Measurements from ENCODE around the gene INS. TPM values are rescaled to one million over a fixed set of nuclear protein-coding genes. Genes with fewer than 3 reads are reported as not detected.

The INS gene
- total RNA-seq, 1 donor from 2014 or later = not detected

DNA sequence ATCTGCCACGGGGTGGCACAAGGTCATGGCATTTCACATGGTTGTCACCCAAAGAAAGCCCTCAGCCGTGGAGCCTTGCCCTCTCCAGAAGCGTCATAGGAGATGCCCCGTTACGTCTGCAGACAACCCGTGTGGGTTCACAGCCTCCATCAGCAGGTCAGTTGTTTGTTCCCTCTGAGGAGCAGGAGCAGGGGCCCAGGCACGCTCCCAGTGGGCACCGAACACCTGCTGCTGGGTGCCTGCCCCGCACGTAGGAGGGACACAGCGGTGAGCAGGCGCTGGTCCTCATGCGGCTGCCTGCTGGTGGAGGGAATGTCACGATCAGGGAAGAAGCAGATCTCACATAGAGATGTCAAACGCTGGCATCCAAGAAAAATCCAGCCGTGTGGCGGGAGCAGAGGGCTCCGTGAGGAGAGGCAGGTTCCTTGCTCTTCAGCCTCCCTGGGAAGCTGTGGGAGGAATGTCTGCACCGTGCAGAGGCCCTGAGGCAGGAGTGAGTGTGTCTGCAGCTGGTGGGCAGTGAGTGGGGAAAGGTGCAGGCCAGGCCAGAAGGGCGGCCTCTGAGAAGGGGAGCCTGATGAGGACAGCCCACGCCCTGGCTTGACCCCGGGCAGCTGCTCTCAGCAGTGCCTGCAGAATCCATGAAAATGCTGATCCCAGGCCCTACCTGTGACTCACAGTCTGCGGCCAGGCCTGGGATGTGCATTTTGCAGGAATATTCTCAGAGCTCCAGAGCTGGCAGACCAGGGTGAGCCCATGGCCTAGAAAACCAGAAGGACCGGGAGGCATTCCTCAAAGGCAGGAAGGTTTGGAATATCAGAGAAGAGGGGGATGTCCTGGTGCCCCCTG, 47.0 kb upstream of the INS start:
- intact Hi-C loops (cut with micrococcal nuclease) = no loop called here
- Histone ChIP-seq H3K36me3 (no peaks in the 10 kb centered on the region), H3K4me1 (no peaks in the 10 kb centered on the region), H3K27ac (replicated peaks) (no peak overlapping the region), H3K4me3 (no peak overlapping the region), H3K27me3 (ENCODE audit: low read depth) (peaks cover 38% of the 10 kb centered on the region), H3K9me3 (replicated peaks) (peaks cover 9% of the 10 kb centered on the region)
- peak; percentile 8 for DNase-seq
- TF ChIP-seq, protein P1, sequence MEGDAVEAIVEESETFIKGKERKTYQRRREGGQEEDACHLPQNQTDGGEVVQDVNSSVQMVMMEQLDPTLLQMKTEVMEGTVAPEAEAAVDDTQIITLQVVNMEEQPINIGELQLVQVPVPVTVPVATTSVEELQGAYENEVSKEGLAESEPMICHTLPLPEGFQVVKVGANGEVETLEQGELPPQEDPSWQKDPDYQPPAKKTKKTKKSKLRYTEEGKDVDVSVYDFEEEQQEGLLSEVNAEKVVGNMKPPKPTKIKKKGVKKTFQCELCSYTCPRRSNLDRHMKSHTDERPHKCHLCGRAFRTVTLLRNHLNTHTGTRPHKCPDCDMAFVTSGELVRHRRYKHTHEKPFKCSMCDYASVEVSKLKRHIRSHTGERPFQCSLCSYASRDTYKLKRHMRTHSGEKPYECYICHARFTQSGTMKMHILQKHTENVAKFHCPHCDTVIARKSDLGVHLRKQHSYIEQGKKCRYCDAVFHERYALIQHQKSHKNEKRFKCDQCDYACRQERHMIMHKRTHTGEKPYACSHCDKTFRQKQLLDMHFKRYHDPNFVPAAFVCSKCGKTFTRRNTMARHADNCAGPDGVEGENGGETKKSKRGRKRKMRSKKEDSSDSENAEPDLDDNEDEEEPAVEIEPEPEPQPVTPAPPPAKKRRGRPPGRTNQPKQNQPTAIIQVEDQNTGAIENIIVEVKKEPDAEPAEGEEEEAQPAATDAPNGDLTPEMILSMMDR (IDR thresholded peaks at IDR 0.05; ENCODE audit: borderline replicate concordance) = no peak

DNA sequence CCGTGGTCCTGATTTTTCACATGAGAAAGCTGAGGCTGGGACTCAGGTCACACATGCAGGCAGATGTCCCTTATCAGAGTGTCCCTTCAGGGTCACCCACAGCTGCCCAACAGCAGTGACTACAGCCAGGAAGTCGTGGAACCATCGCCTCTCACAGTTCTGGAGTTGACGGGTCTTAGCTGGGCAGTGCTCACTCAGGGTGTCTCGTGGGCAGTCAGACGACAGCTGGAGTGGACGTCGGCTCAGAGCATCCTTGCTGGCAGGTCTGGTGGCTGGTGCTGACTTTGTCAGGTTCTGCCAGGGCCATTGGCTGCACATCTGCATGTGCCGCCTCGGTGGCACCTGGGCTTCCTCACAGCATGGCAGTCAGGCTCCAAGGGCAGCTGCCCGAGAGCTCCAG, 46.2 kb upstream of the INS start:
- peak; percentile 2 for DNase-seq
- Histone ChIP-seq H3K27me3 (ENCODE audit: low read depth) (peaks cover 38% of the 10 kb centered on the region), H3K4me3 (no peak overlapping the region), H3K36me3 (no peaks in the 10 kb centered on the region), H3K9me3 (replicated peaks) (peaks cover 9% of the 10 kb centered on the region), H3K4me1 (no peaks in the 10 kb centered on the region), H3K27ac (replicated peaks) (no peak overlapping the region)
- intact Hi-C loops (cut with micrococcal nuclease) = no loop called here
- TF ChIP-seq, protein P1 (IDR thresholded peaks at IDR 0.05; ENCODE audit: borderline replicate concordance) = no peak

DNA sequence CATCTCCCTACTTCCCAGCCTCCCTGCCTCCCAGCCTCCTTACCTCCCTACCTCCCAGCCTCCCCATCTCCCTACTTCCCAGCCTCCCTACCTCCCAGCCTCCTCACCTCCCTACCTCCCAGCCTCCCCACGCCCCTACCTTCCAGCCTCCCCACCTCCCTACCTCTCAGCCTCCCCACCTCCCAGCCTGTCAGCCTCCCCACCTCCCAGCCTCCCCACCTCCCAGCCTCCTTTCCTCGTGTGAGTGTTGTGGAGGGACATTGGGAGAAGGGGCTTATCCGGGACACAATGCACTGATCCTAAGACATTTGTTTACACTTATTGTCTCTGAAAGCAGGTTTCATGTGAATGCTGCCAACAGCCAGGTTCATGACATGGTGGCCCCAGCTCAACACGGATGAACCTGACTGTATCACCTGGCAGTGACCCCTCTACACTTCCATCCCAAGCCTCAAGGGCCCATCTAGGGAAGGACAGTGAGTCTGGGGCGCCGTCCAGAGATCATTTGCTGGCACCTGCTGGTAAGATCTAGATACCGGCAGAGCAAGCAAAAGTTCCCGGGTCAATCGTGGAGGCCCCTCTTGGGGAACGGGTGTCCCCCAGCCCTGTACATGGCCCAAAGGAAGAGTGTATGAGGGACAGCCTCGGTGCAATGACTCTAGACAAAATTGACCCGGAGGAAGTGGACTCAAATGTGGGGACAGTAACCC, 45.1 kb upstream of the INS start:
- TF ChIP-seq, protein P1 (IDR thresholded peaks at IDR 0.05; ENCODE audit: borderline replicate concordance) = no peak
- Histone ChIP-seq H3K27me3 (ENCODE audit: low read depth) (peaks cover 38% of the 10 kb centered on the region), H3K36me3 (no peaks in the 10 kb centered on the region), H3K4me1 (no peaks in the 10 kb centered on the region), H3K27ac (replicated peaks) (no peak overlapping the region), H3K9me3 (replicated peaks) (peaks cover 9% of the 10 kb centered on the region), H3K4me3 (no peak overlapping the region)
- peak; percentile 3 for DNase-seq
- intact Hi-C loops (cut with micrococcal nuclease) = no loop called here

DNA sequence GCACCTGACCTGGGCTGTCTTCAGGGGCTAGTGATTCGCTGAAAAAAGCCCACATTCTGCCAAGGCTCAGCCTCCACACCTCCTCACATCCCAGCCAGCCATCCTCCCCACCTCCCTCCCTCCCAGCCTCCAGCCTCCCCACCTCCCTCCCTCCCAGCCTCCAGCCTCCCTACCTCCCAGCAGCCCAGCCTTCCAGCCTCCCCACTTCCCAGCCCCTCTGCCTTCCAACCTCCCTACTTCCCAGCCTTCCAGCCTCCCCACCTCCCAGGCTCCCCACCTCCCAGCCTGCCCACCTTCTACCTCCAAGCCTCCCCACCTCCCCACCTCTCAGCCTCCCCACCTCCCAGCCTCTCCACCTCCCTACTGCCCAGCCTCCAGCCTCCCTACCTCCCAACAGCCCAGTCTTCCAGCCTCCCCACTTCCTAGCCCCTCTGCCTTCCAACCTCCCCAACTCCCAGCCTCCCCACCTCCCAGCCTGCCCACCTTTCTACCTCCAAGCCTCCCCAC, 44.3 kb upstream of the INS start:
- H3K27ac ChIP-seq (replicated peaks) = no peak overlapping the region
- peaks cover 9% of the 10 kb centered on the region for H3K9me3 ChIP-seq (replicated peaks)
- H3K4me1 ChIP-seq = no peaks in the 10 kb centered on the region
- intact Hi-C loops (cut with micrococcal nuclease) = no loop called here
- H3K4me3 ChIP-seq = no peak overlapping the region
- TF ChIP-seq, protein P1 (IDR thresholded peaks at IDR 0.05; ENCODE audit: borderline replicate concordance) = no peak
- no peak for DNase-seq
- H3K27me3 ChIP-seq (ENCODE audit: low read depth) = peaks cover 34% of the 10 kb centered on the region
- no peaks in the 10 kb centered on the region for H3K36me3 ChIP-seq

DNA sequence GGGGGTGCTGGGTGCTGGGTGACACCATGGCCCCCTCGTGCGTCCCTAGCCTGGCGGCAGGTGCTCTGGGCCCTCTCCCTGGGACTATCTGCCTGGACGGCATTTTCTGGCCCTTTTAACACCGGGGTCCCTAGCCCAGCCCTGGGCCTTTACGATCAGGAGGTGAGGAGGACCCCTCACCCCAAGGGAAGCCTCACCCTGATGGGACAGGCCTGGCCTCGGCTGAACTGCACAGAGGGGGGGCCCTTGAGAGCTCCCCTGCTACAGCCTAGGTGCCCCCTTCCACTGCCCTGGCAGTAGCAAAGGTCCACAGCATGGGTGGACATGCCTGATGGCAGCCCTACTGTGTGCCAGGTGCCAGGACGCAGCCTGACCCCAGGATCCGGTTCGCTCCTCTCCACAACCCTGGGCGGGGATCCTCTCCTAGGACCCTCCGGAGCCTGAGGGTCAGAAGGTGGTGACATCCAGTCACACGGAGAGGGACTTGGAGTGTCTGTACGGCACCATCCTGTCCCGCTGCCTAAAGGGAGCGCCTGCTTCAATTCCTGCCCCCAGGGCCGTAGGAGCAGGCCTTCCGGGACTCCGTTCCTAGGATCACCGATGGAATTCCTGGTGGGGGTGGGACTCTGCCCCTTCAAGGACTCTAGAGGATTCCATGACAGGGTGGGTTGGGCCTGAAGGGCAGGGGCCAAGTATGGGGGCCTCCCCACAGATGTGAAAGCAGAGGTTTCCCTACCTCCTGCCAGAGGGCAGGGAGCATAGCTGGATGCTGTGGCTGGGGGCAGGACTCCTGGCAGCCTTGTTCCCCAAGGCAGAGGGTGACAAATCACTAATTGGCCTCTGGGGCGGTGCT, 43.6 kb upstream of the INS start:
- peak; percentile 5 for DNase-seq
- H3K9me3 ChIP-seq (replicated peaks) = peaks cover 9% of the 10 kb centered on the region
- H3K4me3 ChIP-seq = no peak overlapping the region
- no peak overlapping the region for H3K27ac ChIP-seq (replicated peaks)
- H3K36me3 ChIP-seq = no peaks in the 10 kb centered on the region
- H3K4me1 ChIP-seq = no peaks in the 10 kb centered on the region
- TF ChIP-seq, protein P1 (IDR thresholded peaks at IDR 0.05; ENCODE audit: borderline replicate concordance) = no peak
- intact Hi-C loops (cut with micrococcal nuclease) = no loop called here
- peaks cover 27% of the 10 kb centered on the region for H3K27me3 ChIP-seq (ENCODE audit: low read depth)

All from left ventricle myocardium inferior (tissue), 1 donor.